ENCODE data around the gene AGXT.

Gene AGXT

GRCh38 chr2:240919161-240919781 is 50.6 kb downstream of the AGXT start:
- Mint-ChIP-seq H3K27ac (no peak overlapping the region), H3K27me3 (peaks cover 31% of the 10 kb centered on the region), H3K9me3 (no peaks in the 10 kb centered on the region), H3K4me1 (peaks cover 5% of the 10 kb centered on the region), H3K4me3 (no peak overlapping the region)
- DNase-seq (no peak), ATAC-seq (no peak)

DNA sequence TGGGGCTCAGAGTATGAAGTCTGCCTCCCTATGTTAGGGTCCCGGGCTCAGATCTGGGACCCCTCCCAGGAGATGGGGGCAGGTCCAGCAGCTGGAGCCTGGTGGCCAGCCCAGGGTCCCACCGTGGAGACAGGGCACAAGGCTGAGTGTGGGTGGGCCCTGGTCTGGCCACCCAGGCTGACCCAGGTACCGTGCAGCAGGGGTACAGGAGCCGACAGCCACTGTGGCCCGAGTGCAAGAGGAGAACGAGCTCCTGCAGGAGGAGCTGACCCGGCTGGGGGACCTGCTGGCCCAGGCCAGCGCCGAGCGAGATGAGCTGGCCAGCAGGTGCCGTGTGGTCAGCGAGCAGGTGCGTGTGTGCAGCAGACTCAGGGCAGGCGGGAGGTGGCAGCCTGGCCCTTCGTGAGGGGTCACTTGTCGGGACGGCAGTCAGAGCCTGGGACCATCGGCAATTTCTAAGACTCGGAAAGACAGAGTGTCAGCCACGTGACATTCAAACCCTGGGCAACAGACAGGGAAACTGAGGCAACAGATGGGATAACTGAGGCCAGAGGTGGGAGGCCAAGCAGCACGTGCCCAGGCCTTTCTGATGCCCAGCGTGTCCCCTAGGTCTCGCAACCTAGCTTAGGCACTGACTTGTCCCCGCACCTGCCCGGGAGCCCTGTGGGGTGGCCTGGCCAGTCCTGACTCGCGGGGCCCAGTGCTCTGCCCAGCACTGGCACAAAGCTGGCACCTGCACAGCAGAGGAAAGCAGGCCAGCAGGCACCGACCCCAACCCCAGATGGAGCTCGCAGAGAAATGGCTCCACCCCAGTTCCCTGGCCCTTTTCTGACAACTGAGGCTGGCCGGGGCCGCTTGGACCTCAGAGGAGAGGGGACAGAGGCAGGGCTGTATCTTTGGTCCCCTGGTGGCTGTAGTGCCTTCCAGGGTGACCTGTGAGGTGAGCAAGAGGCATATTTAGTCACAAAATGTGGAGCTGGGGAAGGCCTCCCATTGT is 51.5 kb downstream of the AGXT start:
- peak in 1 of 2 donors; percentile 8 for DNase-seq
- no peak overlapping the region for H3K27ac Mint-ChIP-seq

DNA sequence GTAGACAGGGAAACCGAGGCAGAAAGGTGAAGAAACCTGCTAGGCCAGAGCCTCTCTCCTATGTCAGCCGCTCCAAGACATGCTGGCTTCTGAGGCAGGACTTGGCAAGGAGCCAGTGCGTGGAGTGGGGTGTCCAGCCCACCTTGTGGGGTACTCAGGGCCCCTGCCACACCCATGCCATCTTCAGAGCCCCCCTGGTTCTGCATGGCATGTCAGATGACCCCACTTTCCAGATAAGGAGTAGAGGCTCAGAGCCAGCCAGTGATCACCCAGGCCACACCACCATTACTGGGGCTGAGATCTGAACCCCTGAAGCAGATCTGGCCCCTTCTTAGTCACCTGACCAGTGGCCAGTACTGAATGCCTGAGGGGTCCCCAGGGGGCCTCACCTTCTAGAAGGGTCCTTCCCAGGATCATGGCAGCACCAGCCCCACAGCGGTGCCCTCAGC is 52.2 kb downstream of the AGXT start:
- Mint-ChIP-seq H3K9me3 (no peaks in the 10 kb centered on the region), H3K27ac (no peak overlapping the region), H3K4me3 (no peak overlapping the region), H3K27me3 (peaks cover 16% of the 10 kb centered on the region), H3K4me1 (no peaks in the 10 kb centered on the region)
- peak in 1 of 2 donors; percentile 4 for DNase-seq
- ATAC-seq = no peak

More for the DNA sequence above, 51.5 kb downstream of the AGXT start:
- no peak overlapping the region for H3K4me3 Mint-ChIP-seq
- no peaks in the 10 kb centered on the region for H3K9me3 Mint-ChIP-seq
- peaks cover 24% of the 10 kb centered on the region for H3K27me3 Mint-ChIP-seq
- H3K4me1 Mint-ChIP-seq = peaks cover 5% of the 10 kb centered on the region
- ATAC-seq = no peak

- DNase-seq (peak in 1 of 2 donors; percentile 5), ATAC-seq (no peak)
Observed at GRCh38 chr2:240921311-240921994, 52.8 kb downstream of the AGXT start.

DNA sequence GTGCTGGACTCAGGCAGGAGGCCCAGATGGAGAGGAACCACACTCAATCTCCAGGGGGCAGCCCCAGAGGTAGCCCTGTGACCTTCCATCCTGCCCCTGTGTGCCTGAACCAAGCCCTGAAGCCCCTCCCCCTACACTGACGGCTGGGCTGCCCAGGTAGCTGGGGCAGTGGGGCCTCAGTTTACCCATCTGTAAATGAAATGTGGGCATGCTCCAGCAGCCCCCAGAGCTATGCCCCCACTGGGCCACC is 53.3 kb downstream of the AGXT start:
- ATAC-seq = no peak
- DNase-seq = no peak
- Mint-ChIP-seq H3K9me3 (no peaks in the 10 kb centered on the region), H3K4me3 (no peak overlapping the region), H3K4me1 (no peaks in the 10 kb centered on the region), H3K27me3 (peaks cover 5% of the 10 kb centered on the region), H3K27ac (no peak overlapping the region)

More at GRCh38 chr2:240921311-240921994, 52.8 kb downstream of the AGXT start:
- Mint-ChIP-seq H3K27ac (no peak overlapping the region), H3K9me3 (no peaks in the 10 kb centered on the region), H3K4me1 (no peaks in the 10 kb centered on the region), H3K4me3 (no peak overlapping the region), H3K27me3 (peaks cover 10% of the 10 kb centered on the region)

- H3K4me3 Mint-ChIP-seq = no peak overlapping the region
- H3K27ac Mint-ChIP-seq = no peak overlapping the region
- ATAC-seq (no peak), DNase-seq (peak in 1 of 2 donors; percentile 8)
- peaks cover under 1% of the 10 kb centered on the region for H3K27me3 Mint-ChIP-seq
- H3K9me3 Mint-ChIP-seq = no peaks in the 10 kb centered on the region
- no peaks in the 10 kb centered on the region for H3K4me1 Mint-ChIP-seq
Observed at GRCh38 chr2:240922245-240922981, 53.8 kb downstream of the AGXT start.

GRCh38 chr2:240922982-240923537 is 54.4 kb downstream of the AGXT start:
- no peak for ATAC-seq
- Mint-ChIP-seq H3K27ac (no peak overlapping the region), H3K4me1 (no peaks in the 10 kb centered on the region), H3K4me3 (no peak overlapping the region), H3K27me3 (no peaks in the 10 kb centered on the region), H3K9me3 (no peaks in the 10 kb centered on the region)
- peak in 1 of 2 donors; percentile 5 for DNase-seq

- Mint-ChIP-seq H3K27ac (no peak overlapping the region), H3K4me1 (no peaks in the 10 kb centered on the region), H3K4me3 (no peak overlapping the region), H3K27me3 (no peaks in the 10 kb centered on the region), H3K9me3 (no peaks in the 10 kb centered on the region)
- ATAC-seq (peak; percentile 14), DNase-seq (peak in 1 of 2 donors; percentile 11)
Observed at GRCh38 chr2:240925191-240925567, 56.6 kb downstream of the AGXT start.

DNA sequence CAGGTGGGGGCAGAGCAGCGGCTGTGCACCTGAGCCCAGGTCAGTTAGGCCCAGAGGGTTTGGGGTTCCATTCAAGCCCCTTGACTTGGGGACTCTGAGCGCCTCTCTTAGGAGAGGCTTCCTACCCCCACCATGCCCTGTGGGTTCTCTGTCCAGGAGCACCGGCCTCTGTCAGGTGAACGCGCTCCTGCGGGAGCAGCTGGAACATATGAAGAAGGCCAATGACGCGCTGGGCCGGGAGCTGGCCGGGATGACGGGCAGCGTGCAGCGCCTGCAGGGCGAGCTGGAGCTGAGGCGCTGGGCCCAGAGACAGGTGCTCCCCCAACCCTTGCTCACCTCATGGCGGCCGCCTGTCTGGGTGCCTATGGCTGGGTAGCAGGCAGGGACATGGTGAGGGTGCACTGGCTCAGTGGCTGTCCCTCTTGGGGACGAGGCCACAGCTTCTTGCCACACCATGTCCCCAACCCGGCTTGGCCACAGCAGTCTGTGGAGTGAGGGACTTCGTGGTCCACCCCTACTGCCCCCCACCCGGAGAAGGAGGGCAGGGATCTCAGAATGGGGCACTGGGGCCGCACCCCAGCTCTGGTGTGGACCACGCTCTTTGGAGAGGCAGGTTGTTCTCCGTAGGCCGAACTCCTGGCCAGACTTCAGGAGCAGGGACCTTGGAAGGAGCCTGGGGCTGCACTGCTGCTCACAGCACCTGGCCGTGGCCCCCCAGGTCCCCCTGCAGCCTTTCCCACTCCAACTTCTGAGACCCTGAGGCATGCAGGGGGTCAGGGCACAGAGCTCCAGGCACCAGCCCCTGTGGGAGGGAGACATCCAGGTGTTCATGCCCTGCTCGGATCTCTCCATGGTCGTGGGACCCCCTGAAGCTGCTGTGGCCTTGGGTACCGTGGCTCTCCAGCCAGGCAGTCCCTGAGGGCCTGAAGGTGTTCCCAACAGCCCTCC is 57.2 kb downstream of the AGXT start:
- ATAC-seq (peak; percentile 16), DNase-seq (peak in 1 of 2 donors; percentile 9)
- Mint-ChIP-seq H3K9me3 (no peaks in the 10 kb centered on the region), H3K27me3 (no peaks in the 10 kb centered on the region), H3K27ac (no peak overlapping the region), H3K4me1 (no peaks in the 10 kb centered on the region), H3K4me3 (no peak overlapping the region)

DNA sequence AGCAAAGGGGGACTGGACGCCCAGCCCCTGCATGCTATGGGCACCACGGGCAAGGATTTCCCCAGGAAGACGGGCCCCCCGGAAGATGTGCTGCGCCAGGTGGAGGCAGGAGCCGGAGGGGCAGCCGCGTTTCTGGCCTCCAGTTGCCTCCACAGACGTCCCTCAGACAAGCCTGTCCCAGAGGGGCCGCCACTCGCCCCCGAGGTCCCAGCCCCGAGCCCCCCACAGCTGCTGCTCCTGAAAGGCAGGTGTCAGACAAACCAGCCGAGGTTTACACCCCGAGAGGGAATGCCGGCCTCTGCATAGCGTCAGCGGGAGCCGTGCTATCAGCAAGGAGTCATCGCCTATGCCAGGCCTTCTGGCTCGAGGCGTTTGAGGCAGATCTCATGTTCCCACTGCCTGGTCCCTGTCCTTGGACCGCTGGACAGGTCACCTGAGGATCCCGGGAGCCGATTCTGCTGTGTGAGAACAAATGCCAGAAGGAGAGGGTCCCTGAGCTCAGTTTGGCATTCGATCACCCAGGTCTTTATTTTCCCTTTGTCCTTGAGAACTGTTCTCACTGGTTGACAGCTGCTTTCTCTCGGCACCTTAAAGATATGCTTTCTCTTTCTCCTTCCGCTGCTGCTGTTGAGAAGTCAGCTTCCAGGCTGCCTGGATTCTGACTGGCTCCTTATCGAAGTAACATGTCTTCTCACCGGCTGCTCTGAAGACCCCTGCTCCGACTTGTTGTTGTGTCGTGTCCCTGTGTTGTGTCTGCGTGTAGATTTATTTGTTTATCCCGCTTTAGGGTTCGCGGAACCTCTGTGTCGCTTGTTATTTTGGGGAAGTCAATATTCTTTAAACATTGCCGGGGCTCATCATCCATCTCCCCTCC is 58.1 kb downstream of the AGXT start:
- H3K9me3 Mint-ChIP-seq = no peaks in the 10 kb centered on the region
- H3K27ac Mint-ChIP-seq = no peak overlapping the region
- peak in 1 of 2 donors; percentile 7 for DNase-seq
- ATAC-seq = no peak
- no peaks in the 10 kb centered on the region for H3K27me3 Mint-ChIP-seq
- H3K4me1 Mint-ChIP-seq = no peaks in the 10 kb centered on the region
- no peak overlapping the region for H3K4me3 Mint-ChIP-seq

- Mint-ChIP-seq H3K27ac (no peak overlapping the region), H3K4me3 (no peak overlapping the region), H3K27me3 (no peaks in the 10 kb centered on the region), H3K9me3 (no peaks in the 10 kb centered on the region), H3K4me1 (no peaks in the 10 kb centered on the region)
- no peak for DNase-seq
- ATAC-seq = no peak
Observed at GRCh38 chr2:240927390-240927781, 58.8 kb downstream of the AGXT start.

- DNase-seq (peak in 1 of 2 donors; percentile 4), ATAC-seq (no peak)
- Mint-ChIP-seq H3K9me3 (no peaks in the 10 kb centered on the region), H3K4me3 (no peak overlapping the region), H3K4me1 (no peaks in the 10 kb centered on the region), H3K27ac (no peak overlapping the region), H3K27me3 (no peaks in the 10 kb centered on the region)
Observed at GRCh38 chr2:240928476-240929363, 60.1 kb downstream of the AGXT start.

Measured in stimulated activated naive CD8-positive, alpha-beta T cell treated with anti-CD3 and anti-CD28 coated beads, Interleukin-15, amount 100 ng/mL, for 72 hours (primary cell).